ENCODE measurements around the gene RNF43. TPM values are rescaled to one million over a fixed set of nuclear protein-coding genes. Genes with fewer than 3 reads are reported as not detected.
A peak's percentile ranks its signal among the peaks of the same experiment; 100 is the strongest.

The RNF43 gene
- total RNA-seq, 1 donor from 2014 or later = not detected

GRCh38 chr17:58421711-58422110 is 4.4 kb upstream of the RNF43 start:
- Histone ChIP-seq H3K27ac (peak overlapping the region; percentile 42), H3K9ac (no peak overlapping the region), H3K9me3 (ENCODE audit: low read depth) (no peaks in the 10 kb centered on the region), H3K27me3 (peaks cover 4% of the 10 kb centered on the region), H3K4me2 (peak overlapping the region; percentile 65), H3K4me3 (no peak overlapping the region), H3K79me2 (ENCODE audit: low read depth) (no peaks in the 10 kb centered on the region), H3K4me1 (peaks cover 22% of the 10 kb centered on the region), H3K36me3 (no peaks in the 10 kb centered on the region), H3F3A (ENCODE audit: low read depth) (peaks cover 13% of the 10 kb centered on the region), H4K20me1 (ENCODE audit: low read depth) (no peaks in the 10 kb centered on the region), H2AFZ (replicated peaks) (peak overlapping the region; percentile 23)
- DNase-seq (ENCODE audit: low spot score) = peak; percentile 75
- no peaks in the 10 kb centered on the region for H3K36me3 Mint-ChIP-seq
- no peak overlapping the region for H3K4me3 Mint-ChIP-seq
- no peaks in the 10 kb centered on the region for H3K9me3 Mint-ChIP-seq
- H3K4me1 Mint-ChIP-seq = peaks cover 21% of the 10 kb centered on the region
- TF ChIP-seq CTCF (IDR thresholded peaks at IDR 0.05) (no peak), EZH2 (IDR thresholded peaks at IDR 0.05) (no peak), EZH2phosphoT487 (IDR thresholded peaks at IDR 0.05) (no peak)
- H3K27ac Mint-ChIP-seq = peak overlapping the region; percentile 84
- H3K27me3 Mint-ChIP-seq (ENCODE audit: insufficient read depth, low read depth) = no peaks in the 10 kb centered on the region

GRCh38 chr17:58420827-58421226 is 3.5 kb upstream of the RNF43 start:
- Mint-ChIP-seq H3K27me3 (ENCODE audit: insufficient read depth, low read depth) (peaks cover under 1% of the 10 kb centered on the region), H3K36me3 (no peaks in the 10 kb centered on the region), H3K4me1 (peaks cover 28% of the 10 kb centered on the region), H3K27ac (no peak overlapping the region), H3K9me3 (no peaks in the 10 kb centered on the region), H3K4me3 (no peak overlapping the region)
- Histone ChIP-seq H3K4me2 (peak overlapping the region; percentile 65), H4K20me1 (ENCODE audit: low read depth) (no peaks in the 10 kb centered on the region), H3K27ac (no peak overlapping the region), H3K27me3 (peaks cover 4% of the 10 kb centered on the region), H3K36me3 (no peaks in the 10 kb centered on the region), H3K4me1 (peaks cover 24% of the 10 kb centered on the region), H2AFZ (replicated peaks) (no peak overlapping the region), H3K9ac (no peak overlapping the region), H3F3A (ENCODE audit: low read depth) (peaks cover 16% of the 10 kb centered on the region), H3K79me2 (ENCODE audit: low read depth) (no peaks in the 10 kb centered on the region), H3K4me3 (no peak overlapping the region), H3K9me3 (ENCODE audit: low read depth) (no peaks in the 10 kb centered on the region)
- no peak for DNase-seq (ENCODE audit: low spot score)
- no peak for TF ChIP-seq EZH2 (IDR thresholded peaks at IDR 0.05)
- TF ChIP-seq EZH2phosphoT487 (IDR thresholded peaks at IDR 0.05) = no peak
- no peak for TF ChIP-seq CTCF (IDR thresholded peaks at IDR 0.05)

- H3K9ac ChIP-seq = no peak overlapping the region
- DNase-seq (ENCODE audit: low spot score) = no peak
- H3F3A ChIP-seq (ENCODE audit: low read depth) = peaks cover 24% of the 10 kb centered on the region
- Mint-ChIP-seq H3K36me3 (no peaks in the 10 kb centered on the region), H3K27ac (peak overlapping the region; percentile 36), H3K4me3 (peak overlapping the region; percentile 84), H3K9me3 (no peaks in the 10 kb centered on the region), H3K4me1 (peaks cover 48% of the 10 kb centered on the region), H3K27me3 (ENCODE audit: insufficient read depth, low read depth) (peaks cover 3% of the 10 kb centered on the region)
- H3K27me3 ChIP-seq = peaks cover 4% of the 10 kb centered on the region
- TF ChIP-seq EZH2phosphoT487 (IDR thresholded peaks at IDR 0.05) (no peak), CTCF (IDR thresholded peaks at IDR 0.05) (no peak), EZH2 (IDR thresholded peaks at IDR 0.05) (no peak)
- peak overlapping the region; percentile 43 for H3K4me3 ChIP-seq
- H3K36me3 ChIP-seq = no peaks in the 10 kb centered on the region
- H3K4me2 ChIP-seq = peak overlapping the region; percentile 72
- peak overlapping the region; percentile 56 for H2AFZ ChIP-seq (replicated peaks)
- H3K4me1 ChIP-seq = peaks cover 22% of the 10 kb centered on the region
- H3K27ac ChIP-seq = no peak overlapping the region
- H4K20me1 ChIP-seq (ENCODE audit: low read depth) = no peaks in the 10 kb centered on the region
- H3K9me3 ChIP-seq (ENCODE audit: low read depth) = no peaks in the 10 kb centered on the region
- no peaks in the 10 kb centered on the region for H3K79me2 ChIP-seq (ENCODE audit: low read depth)
Observed at GRCh38 chr17:58416937-58417299, 416 bp downstream of the RNF43 start.

Measured in neural progenitor cell (in vitro differentiated cells).